Measurements from ENCODE around the gene MON1A.

Gene MON1A

GRCh38 chr3:49895791-49896190 is 33.8 kb downstream of the MON1A start:
- FAIRE-seq, result no peak
- no peak for DNase-seq (ENCODE audit: low spot score)

GRCh38 chr3:49889296-49889695 is 40.3 kb downstream of the MON1A start:
- DNase-seq (ENCODE audit: low spot score) (no peak), FAIRE-seq (no peak)

GRCh38 chr3:49886922-49887265 is 42.7 kb downstream of the MON1A start:
- FAIRE-seq (no peak), DNase-seq (ENCODE audit: low spot score) (no peak)

- no peak for FAIRE-seq
- no peak for DNase-seq (ENCODE audit: low spot score)
Observed at GRCh38 chr3:49883998-49884397, 45.6 kb downstream of the MON1A start.

- DNase-seq (ENCODE audit: low spot score), result no peak
- no peak for FAIRE-seq
Observed at GRCh38 chr3:49882166-49882565, 47.4 kb downstream of the MON1A start.

- no peak for DNase-seq (ENCODE audit: low spot score)
- no peak for FAIRE-seq
Observed at GRCh38 chr3:49880581-49881315, 48.9 kb downstream of the MON1A start.

GRCh38 chr3:49879721-49880120 is 49.9 kb downstream of the MON1A start:
- FAIRE-seq, result no peak
- no peak for DNase-seq (ENCODE audit: low spot score)

- FAIRE-seq (no peak), DNase-seq (ENCODE audit: low spot score) (no peak)
Observed at GRCh38 chr3:49878686-49879085, 50.9 kb downstream of the MON1A start.

GRCh38 chr3:49877716-49878115 is 51.9 kb downstream of the MON1A start:
- FAIRE-seq (no peak), DNase-seq (ENCODE audit: low spot score) (no peak)

- DNase-seq (ENCODE audit: low spot score) (no peak), FAIRE-seq (no peak)
Observed at GRCh38 chr3:49876567-49876966, 53.0 kb downstream of the MON1A start.

GRCh38 chr3:49873623-49874022 is 56.0 kb downstream of the MON1A start:
- FAIRE-seq (peak; percentile 50), DNase-seq (ENCODE audit: low spot score) (no peak)

- DNase-seq (ENCODE audit: low spot score), result no peak
- FAIRE-seq, result no peak
Observed at GRCh38 chr3:49872801-49873281, 56.8 kb downstream of the MON1A start.

GRCh38 chr3:49871531-49872153 is 58.0 kb downstream of the MON1A start:
- no peak for DNase-seq (ENCODE audit: low spot score)
- FAIRE-seq, result peak; percentile 77

- FAIRE-seq (no peak), DNase-seq (ENCODE audit: low spot score) (peak; percentile 58)
Observed at GRCh38 chr3:49869525-49870126, 60.0 kb downstream of the MON1A start, which contains the start of gene CAMKV. Gene CAMKV, minus strand, starts transcription at chr3:49869906. Its CDS starts 7,518 bp downstream, at chr3:49862388.

GRCh38 chr3:49868862-49869466 is 60.6 kb downstream of the MON1A start:
- no peak for FAIRE-seq
- DNase-seq (ENCODE audit: low spot score), result no peak

- FAIRE-seq, result no peak
Observed at GRCh38 chr3:49867871-49868321, 61.7 kb downstream of the MON1A start.

GRCh38 chr3:49867400-49867799 is 62.2 kb downstream of the MON1A start:
- DNase-seq (ENCODE audit: low spot score) (no peak), FAIRE-seq (no peak)

More at GRCh38 chr3:49867871-49868321, 61.7 kb downstream of the MON1A start:
- peak; percentile 59 for DNase-seq (ENCODE audit: low spot score)

- FAIRE-seq, result no peak
- DNase-seq (ENCODE audit: low spot score), result no peak
Observed at GRCh38 chr3:49865198-49865784, 64.3 kb downstream of the MON1A start.

- DNase-seq (ENCODE audit: low spot score), result no peak
- no peak for FAIRE-seq
Observed at GRCh38 chr3:49864505-49864904, 65.1 kb downstream of the MON1A start.

GRCh38 chr3:49859576-49860305 is 69.9 kb downstream of the MON1A start:
- DNase-seq (ENCODE audit: low spot score) (no peak), FAIRE-seq (no peak)
